Neutrophil (primary cell): ENCODE measurements around the gene PTH2R.

Experiments used
- H3K27ac ChIP-seq: fragments of 200-600 bp; sonication (generic); 2 replicates; pipeline ENCODE4 v1.5.1; 2016; ENCODE audit warnings: mild to moderate bottlenecking, moderate library complexity
- H3K27me3 ChIP-seq: fragments of 200-600 bp; sonication (generic); 2 replicates; pipeline ENCODE4 v1.6.0; 2016; ENCODE audit warnings: mild to moderate bottlenecking
- H3K36me3 ChIP-seq: fragments of 200-600 bp; sonication (generic); 2 replicates; pipeline ENCODE4 v1.5.1; 2017
- H3K4me1 ChIP-seq, 2 experiments: fragments of 200-600 bp in 1 of 2; sonication (generic) in 1 of 2; 1 replicate in 1 of 2; 2 replicates in 1 of 2; pipeline versions ENCODE4 v1.5.1 to v1.6.1; 2013 to 2016; ENCODE audit warnings: low read depth in 1 of 2, low read length in 1 of 2, mild to moderate bottlenecking in 1 of 2, moderate library complexity in 1 of 2; ENCODE audit not compliant: control insufficient read depth in 1 of 2, insufficient read depth in 1 of 2
- H3K4me3 ChIP-seq, 2 experiments: fragments of 200-600 bp in 1 of 2; sonication (generic) in 1 of 2; 1 replicate in 1 of 2; 2 replicates in 1 of 2; pipeline ENCODE4 v1.5.1; 2013 to 2016; ENCODE audit warnings: low read depth in 1 of 2, low read length in 1 of 2, mild to moderate bottlenecking in 1 of 2, moderate library complexity in 1 of 2
- H3K9me3 ChIP-seq: fragments of 200-600 bp; sonication (generic); 2 replicates; pipeline ENCODE4 v1.5.1; 2016
- TF ChIP-seq, protein P1 (sequence below): fragments of 200-600 bp; sonication (generic); IDR thresholded peaks from 2 replicates; pipeline ENCODE4 v1.5.1; 2016; ENCODE audit warnings: antibody characterized with exemption

Gene PTH2R

DNA sequence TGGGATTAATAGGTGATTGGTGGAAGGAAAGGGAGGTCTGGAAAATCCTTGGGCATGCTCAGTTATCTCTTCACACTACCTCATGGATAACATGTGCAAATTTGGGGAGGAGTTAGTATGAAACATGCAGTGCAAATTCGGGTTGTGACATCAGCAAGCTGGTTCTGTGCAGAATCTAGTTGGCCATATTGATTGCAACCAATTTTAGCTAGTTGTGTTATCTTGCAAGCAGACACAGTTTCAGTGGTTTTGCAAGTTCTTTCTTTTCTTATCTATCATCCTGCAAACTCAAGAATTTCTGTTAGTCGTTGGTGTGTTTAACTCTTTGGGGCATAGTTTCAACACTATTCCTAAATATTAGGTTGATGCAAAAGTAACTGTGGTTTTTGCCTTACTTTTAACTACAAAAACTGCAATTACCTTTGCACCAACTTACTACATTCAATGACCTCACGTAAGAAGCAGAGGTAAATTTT, 135.4 kb downstream of the PTH2R start:
- Histone ChIP-seq H3K27ac (no peak overlapping the region), H3K9me3 (no peaks in the 10 kb centered on the region), H3K36me3 (no peaks in the 10 kb centered on the region), H3K4me3 (no peak overlapping the region), H3K4me1 (no peaks in the 10 kb centered on the region), H3K27me3 (no peaks in the 10 kb centered on the region)
- TF ChIP-seq, protein P1, sequence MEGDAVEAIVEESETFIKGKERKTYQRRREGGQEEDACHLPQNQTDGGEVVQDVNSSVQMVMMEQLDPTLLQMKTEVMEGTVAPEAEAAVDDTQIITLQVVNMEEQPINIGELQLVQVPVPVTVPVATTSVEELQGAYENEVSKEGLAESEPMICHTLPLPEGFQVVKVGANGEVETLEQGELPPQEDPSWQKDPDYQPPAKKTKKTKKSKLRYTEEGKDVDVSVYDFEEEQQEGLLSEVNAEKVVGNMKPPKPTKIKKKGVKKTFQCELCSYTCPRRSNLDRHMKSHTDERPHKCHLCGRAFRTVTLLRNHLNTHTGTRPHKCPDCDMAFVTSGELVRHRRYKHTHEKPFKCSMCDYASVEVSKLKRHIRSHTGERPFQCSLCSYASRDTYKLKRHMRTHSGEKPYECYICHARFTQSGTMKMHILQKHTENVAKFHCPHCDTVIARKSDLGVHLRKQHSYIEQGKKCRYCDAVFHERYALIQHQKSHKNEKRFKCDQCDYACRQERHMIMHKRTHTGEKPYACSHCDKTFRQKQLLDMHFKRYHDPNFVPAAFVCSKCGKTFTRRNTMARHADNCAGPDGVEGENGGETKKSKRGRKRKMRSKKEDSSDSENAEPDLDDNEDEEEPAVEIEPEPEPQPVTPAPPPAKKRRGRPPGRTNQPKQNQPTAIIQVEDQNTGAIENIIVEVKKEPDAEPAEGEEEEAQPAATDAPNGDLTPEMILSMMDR = no peak

DNA sequence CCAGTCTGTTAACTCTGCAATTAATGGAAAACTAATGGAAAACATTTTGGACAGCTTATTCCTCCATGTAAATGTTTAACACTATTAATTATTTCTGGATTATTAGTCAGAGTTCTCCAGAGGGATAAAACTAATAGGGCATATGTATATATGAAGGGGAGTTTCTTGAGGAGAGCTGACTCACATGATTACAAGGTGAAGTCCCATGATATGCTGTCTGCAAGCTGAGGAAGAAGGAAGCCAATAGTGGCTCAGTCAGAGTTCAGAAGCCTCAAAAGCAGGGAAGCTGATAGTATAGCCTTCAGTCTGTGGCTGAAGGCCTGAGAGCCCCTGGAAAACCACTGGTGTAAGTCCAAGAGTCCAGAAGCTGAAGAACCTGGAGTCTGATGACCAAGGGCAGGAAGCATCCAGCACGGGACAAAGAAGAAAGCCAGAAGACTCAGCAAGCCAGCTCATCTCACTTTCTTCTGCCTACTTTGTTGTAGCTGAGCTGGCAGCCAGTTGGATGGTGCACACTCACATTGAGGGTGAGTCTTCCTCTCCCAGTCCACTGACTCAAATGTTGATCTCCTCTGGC, 136.0 kb downstream of the PTH2R start:
- Histone ChIP-seq H3K36me3 (no peaks in the 10 kb centered on the region), H3K4me3 (no peak overlapping the region), H3K4me1 (no peaks in the 10 kb centered on the region), H3K27ac (no peak overlapping the region), H3K9me3 (no peaks in the 10 kb centered on the region), H3K27me3 (no peaks in the 10 kb centered on the region)
- TF ChIP-seq, protein P1 = no peak
